CD4-positive, CD25-positive, alpha-beta regulatory T cell (primary cell): Measurements from ENCODE around the gene S100PBP. TPM values are rescaled to one million over a fixed set of nuclear protein-coding genes. Genes with fewer than 3 reads are reported as not detected.

Experiments used
- ATAC-seq, 2 donors: fragments of 150-1000 bp; cut with Tn5 transposase; one replicate each; pipeline ENCODE4 v1.10.0; 2021; ENCODE audit warnings: low read depth in 2 of 2, moderate number of reproducible peaks in 2 of 2, moderate library complexity in 1 of 2
- DNase-seq, 3 donors: peaks; one replicate each; pipeline versions ENCODE4 v3.0.0 to v3.0.0-alpha.2; 2012 to 2022; ENCODE audit warnings: mixed read lengths in 1 of 3
- H3K27ac ChIP-seq: one replicate; pipeline ENCODE4 v1.7.0; 2013; ENCODE audit warnings: mild to moderate bottlenecking, low read length; ENCODE audit not compliant: insufficient read depth, poor library complexity, severe bottlenecking
- H3K27me3 ChIP-seq: one replicate; pipeline ENCODE4 v1.7.0; 2013; ENCODE audit warnings: low read length; ENCODE audit not compliant: control insufficient read depth, insufficient read depth
- H3K36me3 ChIP-seq: one replicate; pipeline ENCODE4 v1.7.0; 2013; ENCODE audit warnings: mild to moderate bottlenecking, low read length, moderate library complexity; ENCODE audit not compliant: control insufficient read depth, insufficient read depth
- H3K4me1 ChIP-seq: 2 replicates; pipeline ENCODE4 v1.7.0; 2013; ENCODE audit warnings: mild to moderate bottlenecking, low read length; ENCODE audit not compliant: insufficient read depth, control insufficient read depth, poor library complexity, severe bottlenecking
- H3K4me3 ChIP-seq: one replicate; pipeline ENCODE4 v1.7.0; 2013; ENCODE audit warnings: low read depth, mild to moderate bottlenecking, low read length, moderate library complexity
- H3K9me3 ChIP-seq, 2 experiments: 1 replicate in 1 of 2; 2 replicates in 1 of 2; pipeline ENCODE4 v1.7.0; 2013; ENCODE audit warnings: low read length in 2 of 2, mild to moderate bottlenecking in 1 of 2, moderate library complexity in 1 of 2; ENCODE audit not compliant: control insufficient read depth in 2 of 2
- H3K27ac Mint-ChIP-seq, 3 donors: one replicate each; pipeline ENCODE4 v1.8.0; 2020 to 2022; ENCODE audit warnings: mild to moderate bottlenecking in 3 of 3, mixed read lengths in 3 of 3, moderate library complexity in 2 of 3
- H3K27me3 Mint-ChIP-seq: one replicate; pipeline ENCODE4 v1.8.0; 2022; ENCODE audit warnings: mild to moderate bottlenecking, mixed read lengths
- H3K36me3 Mint-ChIP-seq: one replicate; pipeline ENCODE4 v1.8.0; 2020; ENCODE audit warnings: mixed read lengths
- H3K4me1 Mint-ChIP-seq, 4 donors: one replicate each; pipeline ENCODE4 v1.8.0; 2020 to 2022; ENCODE audit warnings: mixed read lengths in 4 of 4, mild to moderate bottlenecking in 1 of 4
- H3K4me3 Mint-ChIP-seq, 4 donors: one replicate each; pipeline ENCODE4 v1.8.0; 2020 to 2022; ENCODE audit warnings: mild to moderate bottlenecking in 4 of 4, mixed read lengths in 4 of 4, moderate library complexity in 3 of 4
- H3K9me3 Mint-ChIP-seq, 7 donors: one replicate each; pipeline ENCODE4 v1.8.0; 2020 to 2022; ENCODE audit warnings: mixed read lengths in 7 of 7, mild to moderate bottlenecking in 3 of 7, moderate library complexity in 2 of 7
- polyA plus RNA-seq, 4 donors: library from polyadenylated mRNA; unstranded; fragments of 300-500 nt; fragmentation: Illumina TruSeq; gene quantifications; one replicate each; pipeline ENCODE4 v1.2.3, GENCODE V29; 2021
- total RNA-seq: library from RNA; stranded (reverse); gene quantifications from one replicate; pipeline ENCODE4 v1.2.3, GENCODE V29; 2022

S100PBP gene
- total and polyA plus RNA-seq, 5 donors from 2014 or later: 11.5 to 55.1 (median 12.3) TPM

DNA sequence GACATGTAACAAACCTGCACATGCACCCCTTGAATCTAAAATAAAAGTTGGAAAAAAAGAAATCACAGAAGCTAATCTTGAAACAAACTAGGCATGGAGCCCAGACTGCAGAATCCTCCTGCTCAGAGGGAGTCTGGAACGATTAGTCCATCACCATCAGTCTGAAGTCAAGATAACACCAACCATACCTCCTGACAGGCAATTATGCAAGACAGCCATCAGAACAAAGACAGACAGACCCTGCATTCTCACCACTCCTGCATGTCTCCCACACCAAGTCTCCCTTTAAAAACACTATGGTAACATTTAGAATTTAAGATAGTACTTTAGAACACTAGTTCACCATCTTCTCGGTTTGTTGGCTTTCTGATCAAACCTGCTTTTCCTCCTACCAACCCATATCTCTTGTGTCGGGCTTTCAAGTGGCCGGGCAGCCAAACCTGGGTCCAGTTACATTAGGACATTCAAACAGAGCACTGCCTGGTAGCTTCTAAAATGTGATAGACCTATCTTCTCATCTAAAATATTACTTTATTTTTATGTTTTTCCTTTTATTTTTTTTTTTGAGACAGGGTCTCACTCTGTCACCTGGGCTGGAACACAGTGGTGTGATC, 10.4 kb upstream of the S100PBP start:
- H3K27ac Mint-ChIP-seq: peak overlapping the region in 2 of 3 donors; percentile 78 to 84
- H3K4me1 Mint-ChIP-seq: peaks cover 5 to 20% (median 13%) of the 10 kb centered on the region in 4 donors
- peaks cover 0 to 3% (median 0%) of the 10 kb centered on the region in 7 donors for H3K9me3 Mint-ChIP-seq
- no peaks in the 10 kb centered on the region for H3K9me3 ChIP-seq
- DNase-seq (no peak), ATAC-seq (no peak)
- peaks cover 54% of the 10 kb centered on the region for H3K36me3 ChIP-seq
- no peak overlapping the region for H3K4me3 ChIP-seq
- H3K27me3 Mint-ChIP-seq: no peaks in the 10 kb centered on the region
- peaks cover 44% of the 10 kb centered on the region for H3K36me3 Mint-ChIP-seq
- peak overlapping the region in 1 of 4 donors; percentile 59 for H3K4me3 Mint-ChIP-seq
- no peak overlapping the region for H3K27ac ChIP-seq
- H3K4me1 ChIP-seq: no peaks in the 10 kb centered on the region
- H3K27me3 ChIP-seq: no peaks in the 10 kb centered on the region

DNA sequence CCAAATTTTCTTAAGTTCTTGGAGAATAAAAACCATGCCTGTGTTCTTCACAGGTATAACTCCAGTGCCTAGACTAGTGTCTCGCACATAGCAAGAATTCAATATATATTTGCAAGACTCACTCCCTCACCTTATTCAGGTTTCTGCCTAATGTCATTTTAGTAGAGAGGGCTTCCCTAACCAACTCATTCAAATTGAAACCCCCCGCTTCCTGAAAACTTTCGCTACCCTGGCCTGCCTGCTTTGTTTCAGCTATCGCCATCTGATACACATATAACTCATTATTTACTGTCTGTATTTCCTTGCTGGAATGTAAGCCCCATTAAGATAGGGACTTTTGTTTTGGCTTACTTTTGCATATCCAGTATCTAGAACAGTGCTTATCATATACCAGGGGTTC, 8.9 kb upstream of the S100PBP start:
- ATAC-seq (no peak), DNase-seq (no peak)
- Histone ChIP-seq H3K36me3 (peaks cover 54% of the 10 kb centered on the region), H3K27me3 (no peaks in the 10 kb centered on the region), H3K27ac (no peak overlapping the region), H3K9me3 (no peaks in the 10 kb centered on the region), H3K4me3 (no peak overlapping the region), H3K4me1 (peaks cover 7% of the 10 kb centered on the region)
- H3K9me3 Mint-ChIP-seq: peaks cover 0 to 3% (median 0%) of the 10 kb centered on the region in 7 donors
- H3K36me3 Mint-ChIP-seq: peaks cover 41% of the 10 kb centered on the region
- peaks cover 7 to 27% (median 19%) of the 10 kb centered on the region in 4 donors for H3K4me1 Mint-ChIP-seq
- no peak overlapping the region for H3K4me3 Mint-ChIP-seq
- H3K27ac Mint-ChIP-seq: peak overlapping the region in 1 of 3 donors; percentile 59
- H3K27me3 Mint-ChIP-seq: no peaks in the 10 kb centered on the region

DNA sequence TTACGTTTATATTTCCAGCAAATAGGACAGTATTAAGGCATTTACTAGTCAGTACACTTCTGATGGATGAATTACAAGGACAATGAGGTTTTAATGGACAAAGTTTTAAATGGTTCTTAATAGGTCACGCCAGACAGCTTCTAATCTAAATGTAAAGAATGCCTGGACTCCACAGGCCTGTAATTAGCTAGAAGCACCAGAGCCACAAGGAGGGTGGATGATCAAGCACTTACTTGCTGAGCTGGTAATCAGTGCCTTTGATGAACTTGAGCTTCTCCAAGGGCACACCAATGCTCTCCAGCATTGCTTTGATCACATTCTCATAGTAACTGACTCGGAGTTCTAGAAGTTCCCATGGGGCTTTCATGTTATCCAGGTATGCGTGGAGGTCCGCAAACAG, 7.1 kb upstream of the S100PBP start:
- H3K4me3 Mint-ChIP-seq: peak overlapping the region in 1 of 4 donors; percentile 86
- no peak overlapping the region for H3K27ac Mint-ChIP-seq
- H3K4me1 Mint-ChIP-seq: peaks cover 16 to 45% (median 32%) of the 10 kb centered on the region in 4 donors

DNA sequence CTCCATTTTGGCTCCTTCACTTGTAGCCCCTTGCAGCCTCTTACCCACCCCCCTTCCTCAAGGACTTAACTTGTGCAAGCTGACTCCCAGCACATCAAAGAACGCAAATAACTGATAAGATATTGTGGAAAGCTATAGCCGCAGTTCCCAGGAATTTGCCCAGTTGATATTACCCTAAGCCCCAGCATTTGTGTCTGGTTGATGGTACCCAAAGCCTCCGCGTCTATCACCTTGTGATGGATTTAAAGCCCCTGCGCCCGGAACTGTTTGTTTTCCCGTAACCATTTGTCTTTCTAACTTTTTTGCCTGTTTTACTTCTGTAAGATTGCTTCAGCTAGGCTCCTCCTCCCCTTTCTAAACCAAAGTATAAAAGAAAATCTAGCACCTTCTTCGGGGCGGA, 6.2 kb upstream of the S100PBP start:
- Mint-ChIP-seq H3K4me3 (no peak overlapping the region), H3K9me3 (no peaks in the 10 kb centered on the region), H3K27me3 (no peaks in the 10 kb centered on the region), H3K27ac (peak overlapping the region in 2 of 3 donors; percentile 34 to 74), H3K4me1 (peaks cover 20 to 53% (median 37%) of the 10 kb centered on the region in 4 donors), H3K36me3 (peaks cover 43% of the 10 kb centered on the region)
- Histone ChIP-seq H3K27me3 (no peaks in the 10 kb centered on the region), H3K4me1 (peaks cover 27% of the 10 kb centered on the region), H3K27ac (no peak overlapping the region), H3K36me3 (peaks cover 45% of the 10 kb centered on the region), H3K9me3 (no peaks in the 10 kb centered on the region), H3K4me3 (no peak overlapping the region)
- ATAC-seq (no peak), DNase-seq (no peak)

More for the DNA sequence above, 7.1 kb upstream of the S100PBP start:
- peaks cover 18% of the 10 kb centered on the region for H3K4me1 ChIP-seq
- H3K9me3 Mint-ChIP-seq: peaks cover 0 to 2% (median 0%) of the 10 kb centered on the region in 7 donors
- DNase-seq (no peak), ATAC-seq (no peak)
- H3K27ac ChIP-seq: no peak overlapping the region
- peaks cover 46% of the 10 kb centered on the region for H3K36me3 Mint-ChIP-seq
- H3K36me3 ChIP-seq: peaks cover 51% of the 10 kb centered on the region
- no peaks in the 10 kb centered on the region for H3K27me3 ChIP-seq
- H3K4me3 ChIP-seq: no peak overlapping the region
- no peaks in the 10 kb centered on the region for H3K27me3 Mint-ChIP-seq
- H3K9me3 ChIP-seq: no peaks in the 10 kb centered on the region

DNA sequence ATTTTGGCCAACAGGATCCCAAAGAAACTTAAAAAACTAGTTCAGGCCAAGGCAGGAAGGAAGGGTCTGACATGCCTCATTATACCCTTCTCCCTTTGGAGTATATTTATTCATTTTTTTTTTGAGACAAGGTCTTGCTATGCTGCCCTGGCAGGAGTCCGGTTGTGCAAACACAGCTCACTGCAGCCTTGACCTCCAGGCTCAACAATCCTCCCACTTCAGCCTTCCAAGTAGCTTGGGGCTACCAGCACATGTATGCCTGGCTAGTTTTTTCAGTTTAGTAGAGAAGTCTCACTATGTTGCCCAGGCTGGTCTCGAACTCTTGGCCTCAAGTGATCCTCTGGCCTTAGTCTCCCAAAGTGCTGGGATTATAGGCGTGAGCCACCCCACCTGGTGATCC, 5.5 kb upstream of the S100PBP start:
- no peaks in the 10 kb centered on the region for H3K27me3 Mint-ChIP-seq
- H3K27ac Mint-ChIP-seq: peak overlapping the region in 1 of 3 donors; percentile 66
- ATAC-seq (no peak), DNase-seq (no peak)
- Histone ChIP-seq H3K27ac (no peak overlapping the region), H3K9me3 (no peaks in the 10 kb centered on the region), H3K36me3 (peaks cover 39% of the 10 kb centered on the region), H3K4me1 (peaks cover 33% of the 10 kb centered on the region), H3K27me3 (no peaks in the 10 kb centered on the region), H3K4me3 (no peak overlapping the region)
- H3K9me3 Mint-ChIP-seq: no peaks in the 10 kb centered on the region
- peaks cover 39% of the 10 kb centered on the region for H3K36me3 Mint-ChIP-seq
- H3K4me1 Mint-ChIP-seq: peaks cover 20 to 57% (median 37%) of the 10 kb centered on the region in 4 donors
- peak overlapping the region in 1 of 4 donors; percentile 38 for H3K4me3 Mint-ChIP-seq

DNA sequence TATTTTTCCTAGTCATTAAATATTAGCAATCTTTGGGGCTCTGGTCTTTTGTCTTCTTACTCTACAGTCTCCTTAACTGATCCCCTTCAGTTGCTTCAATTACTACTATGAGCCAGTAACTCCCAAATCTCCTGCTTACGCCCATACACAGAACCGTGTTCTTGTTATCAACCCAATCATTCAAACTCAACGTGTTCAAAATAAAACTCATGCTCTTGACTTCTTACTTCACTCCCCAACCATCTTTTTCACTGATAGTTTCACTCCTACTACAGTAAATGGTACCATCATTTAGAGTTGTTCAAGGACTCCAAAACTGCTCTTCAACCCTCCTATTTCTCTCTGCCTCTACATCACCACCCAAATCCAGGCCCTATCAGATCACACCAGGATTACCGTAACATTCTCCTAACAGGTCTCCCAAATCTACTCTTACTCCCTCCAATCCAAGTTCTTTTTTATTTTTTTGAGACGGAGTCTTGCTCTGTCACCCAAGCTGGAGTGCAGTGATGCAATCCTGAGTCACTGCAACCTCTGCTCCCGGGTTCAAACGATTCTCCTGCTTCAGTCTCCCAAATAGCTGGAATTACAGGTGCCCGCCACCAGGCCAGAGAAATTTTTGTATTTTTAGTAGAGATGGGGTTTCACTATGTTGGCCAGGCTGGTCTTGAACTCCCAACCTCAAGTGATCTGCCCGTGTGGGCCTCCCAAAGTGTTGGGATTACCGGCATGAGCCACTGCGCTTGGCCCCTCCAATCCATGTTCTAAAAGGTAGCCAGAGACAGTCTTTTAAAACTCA, 3.3 kb upstream of the S100PBP start:
- DNase-seq: no peak
- Histone ChIP-seq H3K36me3 (peaks cover 19% of the 10 kb centered on the region), H3K4me1 (peaks cover 46% of the 10 kb centered on the region), H3K4me3 (peak overlapping the region; percentile 41), H3K27me3 (no peaks in the 10 kb centered on the region), H3K27ac (no peak overlapping the region), H3K9me3 (no peaks in the 10 kb centered on the region)
- no peaks in the 10 kb centered on the region for H3K9me3 Mint-ChIP-seq
- H3K4me1 Mint-ChIP-seq: peaks cover 23 to 69% (median 44%) of the 10 kb centered on the region in 4 donors
- peaks cover 27% of the 10 kb centered on the region for H3K36me3 Mint-ChIP-seq
- H3K4me3 Mint-ChIP-seq: peak overlapping the region; percentile 24 to 80 (median 56)
- ATAC-seq: no peak
- H3K27me3 Mint-ChIP-seq: no peaks in the 10 kb centered on the region
- peak overlapping the region in 2 of 3 donors; percentile 14 to 69 for H3K27ac Mint-ChIP-seq

DNA sequence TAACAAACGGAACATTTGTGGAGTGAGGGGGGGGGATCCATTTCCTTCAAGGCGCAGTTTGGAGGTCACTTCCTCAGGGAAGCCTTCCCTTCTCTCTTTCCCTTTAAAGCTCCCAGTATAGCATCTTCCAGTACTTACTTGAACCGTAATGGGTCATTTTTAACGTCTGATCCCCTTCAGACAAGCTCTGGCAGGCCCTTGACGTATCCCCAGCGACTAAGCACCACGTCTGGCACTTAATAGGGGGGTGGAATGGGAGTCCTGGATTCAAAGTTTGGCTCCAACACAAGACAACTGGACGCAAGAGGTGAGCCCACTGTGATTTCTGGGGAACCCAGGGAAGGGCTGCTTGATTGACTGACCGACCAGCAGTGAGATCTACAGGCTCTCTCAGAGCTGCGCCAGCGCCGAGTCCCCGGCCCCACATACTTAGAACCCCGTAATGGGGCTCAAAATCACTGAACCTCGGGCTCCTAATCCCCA, 736 bp upstream of the S100PBP start:
- Mint-ChIP-seq H3K4me3 (peak overlapping the region; percentile 94 to 98 (median 96)), H3K9me3 (no peaks in the 10 kb centered on the region), H3K36me3 (peaks cover 15% of the 10 kb centered on the region), H3K27ac (peak overlapping the region; percentile 92 to 96 (median 95)), H3K27me3 (no peaks in the 10 kb centered on the region), H3K4me1 (peaks cover 32 to 80% (median 49%) of the 10 kb centered on the region in 4 donors)
- no peaks in the 10 kb centered on the region for H3K36me3 ChIP-seq
- peaks cover 59% of the 10 kb centered on the region for H3K4me1 ChIP-seq
- peak overlapping the region; percentile 88 for H3K27ac ChIP-seq
- H3K4me3 ChIP-seq: peak overlapping the region; percentile 96
- no peaks in the 10 kb centered on the region for H3K27me3 ChIP-seq
- DNase-seq (no peak), ATAC-seq (no peak)
- no peaks in the 10 kb centered on the region for H3K9me3 ChIP-seq
